Measurements from ENCODE around the gene XXYLT1. TPM values are rescaled to one million over a fixed set of nuclear protein-coding genes. Genes with fewer than 3 reads are reported as not detected.

XXYLT1 gene
- polyA plus RNA-seq, 2 of the 4 experiments (the other 2 are of a cell fraction) = 11.9 to 12.0 TPM

DNA sequence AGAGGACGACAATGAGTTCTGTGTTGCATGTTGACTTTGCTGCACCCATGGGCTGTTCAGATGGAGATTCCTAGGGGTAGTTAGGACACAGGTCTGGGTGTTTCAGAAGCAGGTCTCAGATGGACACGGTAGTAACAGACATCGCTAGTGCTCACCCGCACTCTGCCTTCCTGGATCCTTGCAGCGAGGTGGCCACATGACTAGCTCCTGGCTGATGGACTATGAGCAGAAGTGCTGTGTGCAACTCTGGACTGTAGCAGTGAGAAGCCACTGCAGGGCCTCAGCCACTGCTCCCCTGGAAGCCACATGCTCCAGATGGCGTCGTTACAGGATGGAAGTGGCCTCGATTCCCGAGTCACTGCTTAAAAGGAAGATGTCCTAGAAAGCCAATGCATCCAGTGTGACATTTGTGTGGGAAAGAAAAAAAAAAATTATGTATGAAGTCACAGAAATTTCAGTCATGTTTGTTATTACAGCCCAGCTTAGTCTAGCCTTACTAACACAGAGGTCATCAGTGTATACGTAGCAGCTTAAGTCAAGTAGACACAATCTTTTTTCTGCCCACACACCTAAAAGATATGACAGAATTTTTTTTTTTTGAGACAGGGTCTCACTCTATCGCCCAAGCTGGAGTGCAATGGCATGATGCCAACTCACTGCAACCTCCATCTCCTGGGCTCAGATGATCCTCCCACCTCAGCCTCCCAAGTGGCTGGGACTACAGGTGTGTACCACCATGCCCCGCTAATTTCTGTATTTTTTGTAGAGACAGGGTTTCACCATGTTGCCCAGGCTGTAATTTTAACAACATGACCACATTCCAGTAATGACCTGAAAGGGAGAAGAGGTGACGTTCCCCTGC lies 95.3 kb downstream of the XXYLT1 start:
- Histone ChIP-seq H3K4me1 (no peaks in the 10 kb centered on the region), H3K27ac (no peak overlapping the region), H3K9me3 (no peaks in the 10 kb centered on the region), H3K4me2 (no peak overlapping the region), H3K4me3 (no peak overlapping the region)
- FAIRE-seq (no peak), ATAC-seq (no peak), DNase-seq (ENCODE audit: low read depth in 1 of 2, low spot score in 1 of 2) (no peak)
- ChIA-PET POLR2A (no interaction called here), CTCF (no interaction called here)
- WGBS (ENCODE audit: missing lambda C conversion rate) = 96% methylated on average over 10 of the region's 13 CpGs
- TF ChIP-seq RARB (CRISPR knock-in tag; IDR thresholded peaks at IDR 0.05) = no peak

DNA sequence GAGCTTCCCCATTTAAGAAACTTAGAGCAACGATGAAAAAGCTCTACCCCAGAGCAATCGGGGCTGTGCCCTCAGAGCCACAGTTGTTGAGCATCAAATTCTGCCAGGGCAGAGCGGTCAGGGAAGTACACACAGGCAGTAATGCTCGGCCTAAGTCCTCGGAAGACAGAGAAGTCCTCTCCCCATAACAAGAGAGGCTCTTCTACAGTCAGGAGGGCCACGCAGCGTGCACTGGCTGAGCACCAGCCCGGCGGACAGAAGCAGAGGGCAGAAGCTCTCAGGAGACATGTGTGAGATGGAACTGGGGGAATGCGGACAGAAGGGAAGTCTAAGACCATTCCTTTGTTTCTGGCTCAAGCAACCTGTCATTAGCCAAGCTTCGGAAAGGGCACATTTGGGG lies 95.9 kb downstream of the XXYLT1 start:
- no peak overlapping the region for H3K4me3 ChIP-seq
- POLR2A ChIA-PET = no interaction called here
- H3K27ac ChIP-seq = no peak overlapping the region
- CTCF ChIA-PET = no interaction called here
- H3K9me3 ChIP-seq = no peaks in the 10 kb centered on the region
- WGBS (ENCODE audit: missing lambda C conversion rate) = 96% methylated on average over 11 of the region's 11 CpGs
- no peak for ATAC-seq
- H3K4me2 ChIP-seq = no peak overlapping the region
- DNase-seq (ENCODE audit: low read depth in 1 of 2, low spot score in 1 of 2) = no peak
- FAIRE-seq = no peak
- TF ChIP-seq, protein P1, sequence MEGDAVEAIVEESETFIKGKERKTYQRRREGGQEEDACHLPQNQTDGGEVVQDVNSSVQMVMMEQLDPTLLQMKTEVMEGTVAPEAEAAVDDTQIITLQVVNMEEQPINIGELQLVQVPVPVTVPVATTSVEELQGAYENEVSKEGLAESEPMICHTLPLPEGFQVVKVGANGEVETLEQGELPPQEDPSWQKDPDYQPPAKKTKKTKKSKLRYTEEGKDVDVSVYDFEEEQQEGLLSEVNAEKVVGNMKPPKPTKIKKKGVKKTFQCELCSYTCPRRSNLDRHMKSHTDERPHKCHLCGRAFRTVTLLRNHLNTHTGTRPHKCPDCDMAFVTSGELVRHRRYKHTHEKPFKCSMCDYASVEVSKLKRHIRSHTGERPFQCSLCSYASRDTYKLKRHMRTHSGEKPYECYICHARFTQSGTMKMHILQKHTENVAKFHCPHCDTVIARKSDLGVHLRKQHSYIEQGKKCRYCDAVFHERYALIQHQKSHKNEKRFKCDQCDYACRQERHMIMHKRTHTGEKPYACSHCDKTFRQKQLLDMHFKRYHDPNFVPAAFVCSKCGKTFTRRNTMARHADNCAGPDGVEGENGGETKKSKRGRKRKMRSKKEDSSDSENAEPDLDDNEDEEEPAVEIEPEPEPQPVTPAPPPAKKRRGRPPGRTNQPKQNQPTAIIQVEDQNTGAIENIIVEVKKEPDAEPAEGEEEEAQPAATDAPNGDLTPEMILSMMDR (IDR thresholded peaks at IDR 0.05) = no peak
- TF ChIP-seq EHMT2 (IDR thresholded peaks at IDR 0.05; ENCODE audit: low read depth) (no peak), ZNF302 (CRISPR knock-in tag; IDR thresholded peaks at IDR 0.05) (no peak), JUNB (IDR thresholded peaks at IDR 0.05) (no peak), EHF (CRISPR knock-in tag; IDR thresholded peaks at IDR 0.05) (no peak), RCOR1 (IDR thresholded peaks at IDR 0.05; ENCODE audit: low read depth, low read length) (no peak)
- no peaks in the 10 kb centered on the region for H3K4me1 ChIP-seq

DNA sequence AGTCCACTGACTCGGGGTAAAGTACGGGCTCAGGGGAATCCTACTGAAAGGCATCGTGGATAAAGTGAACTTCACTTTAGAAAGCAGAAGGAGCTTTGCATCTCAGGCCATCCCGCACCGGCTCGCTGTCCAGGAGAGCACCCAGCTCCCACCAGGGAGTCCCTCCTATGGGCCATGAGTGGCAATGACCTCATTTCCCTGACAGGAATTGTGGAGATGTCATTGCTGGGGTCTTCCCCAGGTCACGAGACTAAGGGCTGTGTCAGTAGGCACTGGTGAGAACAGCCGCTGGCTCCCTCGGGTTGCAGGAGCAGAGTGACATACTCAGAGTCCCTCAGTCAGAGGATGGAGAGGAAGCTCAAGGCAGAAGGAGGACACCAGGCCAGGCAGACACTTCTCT lies 97.3 kb downstream of the XXYLT1 start:
- TF ChIP-seq ZSCAN20 (CRISPR knock-in tag; IDR thresholded peaks at IDR 0.05) = no peak
- no peak for TF ChIP-seq CEBPB (IDR thresholded peaks at IDR 0.05)
- TF ChIP-seq TFCP2L1 (CRISPR knock-in tag; IDR thresholded peaks at IDR 0.05) = no peak
- TF ChIP-seq HEYL (CRISPR knock-in tag; IDR thresholded peaks at IDR 0.05) = no peak
- no peak for TF ChIP-seq HOXB5 (CRISPR knock-in tag; IDR thresholded peaks at IDR 0.05)
- no peak for TF ChIP-seq RAD21 (conservative IDR thresholded peaks at IDR 0.05 in 1 of 2, IDR thresholded peaks at IDR 0.05 in 1 of 2)
- TF ChIP-seq FOSL2 (IDR thresholded peaks at IDR 0.05) = no peak
- TF ChIP-seq FOSL2 (CRISPR knock-in tag; IDR thresholded peaks at IDR 0.05) = no peak
- no peak for TF ChIP-seq SMC3 (IDR thresholded peaks at IDR 0.05)
- no peak for TF ChIP-seq ZFP36 (IDR thresholded peaks at IDR 0.05; ENCODE audit: borderline replicate concordance, partially characterized antibody)
- H3K4me1 ChIP-seq = no peaks in the 10 kb centered on the region
- WGBS (ENCODE audit: missing lambda C conversion rate) = 93% methylated on average over 9 of the region's 9 CpGs
- DNase-seq (ENCODE audit: low read depth in 1 of 2, low spot score in 1 of 2) = no peak
- H3K9me3 ChIP-seq = no peaks in the 10 kb centered on the region
- ChIA-PET POLR2A (no interaction called here), CTCF (interaction anchor here (0.7 to 1.5 kb wide), 2 partner anchors 486 to 491 kb away, joined by 3 read pairs; no protein-coding TSS in a partner anchor)
- H3K4me3 ChIP-seq = no peak overlapping the region
- H3K4me2 ChIP-seq = no peak overlapping the region
- ATAC-seq = no peak
- no peak for FAIRE-seq
- H3K27ac ChIP-seq = no peak overlapping the region

DNA sequence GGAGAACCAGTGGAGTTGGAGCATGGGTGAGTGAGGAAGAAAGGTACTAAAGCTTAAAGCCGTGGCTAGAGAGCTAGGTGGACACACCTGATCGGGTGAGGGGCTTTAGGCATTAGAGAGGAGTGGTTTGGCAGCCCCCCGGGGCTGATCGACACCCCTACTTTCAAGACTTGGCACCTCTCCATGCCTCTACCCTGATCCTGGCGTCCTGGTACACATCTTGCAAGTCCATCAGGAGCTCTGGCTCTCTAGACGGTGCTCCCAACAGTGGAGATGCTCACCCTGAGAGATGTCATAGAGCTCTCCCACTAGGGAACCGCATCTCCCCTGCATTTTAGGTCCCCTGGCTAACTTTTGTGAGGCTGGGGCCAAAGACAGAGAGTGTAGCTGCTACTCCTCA lies 98.1 kb downstream of the XXYLT1 start:
- Histone ChIP-seq H3K9me3 (no peaks in the 10 kb centered on the region), H3K4me1 (no peaks in the 10 kb centered on the region), H3K4me2 (no peak overlapping the region), H3K27ac (no peak overlapping the region), H3K4me3 (no peak overlapping the region)
- DNase-seq (ENCODE audit: low read depth in 1 of 2, low spot score in 1 of 2) = no peak
- ChIA-PET CTCF (interaction anchor here (0.7 to 1.5 kb wide), 2 partner anchors 485 to 490 kb away, joined by 3 read pairs; no protein-coding TSS in a partner anchor), POLR2A (no interaction called here)
- no peak for FAIRE-seq
- 90% methylated on average over 7 of the region's 7 CpGs for WGBS (ENCODE audit: missing lambda C conversion rate)
- ATAC-seq = no peak
- no peak for TF ChIP-seq RARB (CRISPR knock-in tag; IDR thresholded peaks at IDR 0.05)
- TF ChIP-seq, protein P2, sequence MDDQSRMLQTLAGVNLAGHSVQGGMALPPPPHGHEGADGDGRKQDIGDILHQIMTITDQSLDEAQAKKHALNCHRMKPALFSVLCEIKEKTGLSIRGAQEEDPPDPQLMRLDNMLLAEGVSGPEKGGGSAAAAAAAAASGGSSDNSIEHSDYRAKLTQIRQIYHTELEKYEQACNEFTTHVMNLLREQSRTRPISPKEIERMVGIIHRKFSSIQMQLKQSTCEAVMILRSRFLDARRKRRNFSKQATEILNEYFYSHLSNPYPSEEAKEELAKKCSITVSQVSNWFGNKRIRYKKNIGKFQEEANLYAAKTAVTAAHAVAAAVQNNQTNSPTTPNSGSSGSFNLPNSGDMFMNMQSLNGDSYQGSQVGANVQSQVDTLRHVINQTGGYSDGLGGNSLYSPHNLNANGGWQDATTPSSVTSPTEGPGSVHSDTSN (IDR thresholded peaks at IDR 0.05) = no peak
- no peak for TF ChIP-seq NR3C1 (IDR thresholded peaks at IDR 0.05)
- TF ChIP-seq ZC3H11A (IDR thresholded peaks at IDR 0.05) = no peak
- no peak for TF ChIP-seq HOXB13 (CRISPR knock-in tag; IDR thresholded peaks at IDR 0.05; ENCODE audit: low read depth)
- no peak for TF ChIP-seq CEBPB (IDR thresholded peaks at IDR 0.05)
- TF ChIP-seq TP53 (CRISPR knock-in tag; IDR thresholded peaks at IDR 0.05) = no peak
- no peak for TF ChIP-seq HOXA7 (CRISPR knock-in tag; IDR thresholded peaks at IDR 0.05)
- no peak for TF ChIP-seq ZSCAN20 (CRISPR knock-in tag; IDR thresholded peaks at IDR 0.05)
- no peak for TF ChIP-seq BHLHE40 (IDR thresholded peaks at IDR 0.05; ENCODE audit: low read depth, low read length)

Measured in A549 (cell line).